Fibroblast of lung (primary cell): ENCODE data around the gene HSD17B12. TPM values are rescaled to one million over a fixed set of nuclear protein-coding genes. Genes with fewer than 3 reads are reported as not detected.
"Not testable (repeated sequence)": the region's sequence is repeated elsewhere in the genome, so short reads cannot be mapped to it uniquely, and the experiment has no call there.

Experiments used
- DNase-seq, 2 donors: peaks; one replicate each; pipeline versions ENCODE4 v3.0.0 to v3.0.0-alpha.2; 2010; ENCODE audit warnings: low read depth in 2 of 2
- H2AFZ ChIP-seq: 2 replicates; pipeline ENCODE4 v1.5.1; 2012; ENCODE audit warnings: low read length, control low read depth, inconsistent platforms
- H3K27ac ChIP-seq: 2 replicates; pipeline ENCODE4 v1.5.1; 2011; ENCODE audit warnings: low read length, control low read depth; ENCODE audit not compliant: insufficient read depth
- H3K27me3 ChIP-seq: 2 replicates; pipeline ENCODE4 v1.5.1; 2011; ENCODE audit warnings: mild to moderate bottlenecking, low read length; ENCODE audit not compliant: control insufficient read depth, insufficient read depth
- H3K36me3 ChIP-seq: 2 replicates; pipeline ENCODE4 v1.5.1; 2011; ENCODE audit warnings: low read length; ENCODE audit not compliant: control insufficient read depth, insufficient read depth
- H3K4me1 ChIP-seq: 2 replicates; pipeline ENCODE4 v1.5.1; 2011; ENCODE audit warnings: low read length; ENCODE audit not compliant: control insufficient read depth, insufficient read depth; ENCODE audit errors: extremely low read depth
- H3K4me2 ChIP-seq: 2 replicates; pipeline ENCODE4 v1.5.1; 2011; ENCODE audit warnings: low read length, control low read depth; ENCODE audit not compliant: insufficient read depth; ENCODE audit errors: extremely low read depth
- H3K4me3 ChIP-seq, 4 experiments: fragments of 200-600 bp in 1 of 4; sonication (generic) in 1 of 4; replicated peaks in 1 of 4; 2 replicates each; pipeline ENCODE4 v1.5.1; 2011 to 2016; ENCODE audit warnings: low read length in 4 of 4, low read depth in 3 of 4, mild to moderate bottlenecking in 3 of 4, control low read depth in 2 of 4, inconsistent platforms in 1 of 4, mixed read lengths in 1 of 4; ENCODE audit not compliant: insufficient read depth in 1 of 4; ENCODE audit errors: control extremely low read depth in 1 of 4
- H3K79me2 ChIP-seq: 2 replicates; pipeline ENCODE4 v1.5.1; 2012; ENCODE audit warnings: mild to moderate bottlenecking, low read length, inconsistent platforms; ENCODE audit not compliant: control insufficient read depth, insufficient read depth
- H3K9ac ChIP-seq: 2 replicates; pipeline ENCODE4 v1.5.1; 2011; ENCODE audit warnings: mild to moderate bottlenecking, low read length, control low read depth; ENCODE audit not compliant: insufficient read depth
- H3K9me3 ChIP-seq: 2 replicates; pipeline ENCODE4 v1.5.1; 2012; ENCODE audit warnings: low read depth, low read length; ENCODE audit not compliant: control insufficient read depth, insufficient read depth
- H4K20me1 ChIP-seq: 2 replicates; pipeline ENCODE4 v1.5.1; 2011; ENCODE audit warnings: low read length; ENCODE audit not compliant: control insufficient read depth, insufficient read depth; ENCODE audit errors: extremely low read depth
- CTCF ChIP-seq, 2 donors: IDR thresholded peaks in 1 of 2; conservative IDR thresholded peaks in 1 of 2; 1 replicate in 1 of 2; 2 replicates in 1 of 2; pipeline ENCODE4 v1.5.1; 2011 to 2012; ENCODE audit warnings: low read length in 2 of 2, control low read depth in 1 of 2, inconsistent platforms in 1 of 2, low read depth in 1 of 2, mild to moderate bottlenecking in 1 of 2
- EZH2 ChIP-seq: IDR thresholded peaks from 2 replicates; pipeline ENCODE4 v1.5.1; 2012; ENCODE audit warnings: low read length, control low read depth, mild to moderate bottlenecking; ENCODE audit errors: missing control alignments
- polyA plus RNA-seq, 2 donors: library from polyadenylated mRNA; depleted of rRNA in 1 of 2; stranded (reverse) in 1 of 2; unstranded in 1 of 2; fragments of >200 nt; gene quantifications; 2 replicates each; pipeline ENCODE4 v1.2.1, GENCODE V29; 2011 to 2012; ENCODE audit warnings: missing spikeins in 1 of 2
- total RNA-seq: library from RNA; depleted of rRNA; stranded (reverse); fragments of >200 nt; gene quantifications from 2 replicates; pipeline ENCODE4 v1.2.1, GENCODE V29; 2014

Gene HSD17B12
- total and polyA plus RNA-seq, 2 donors (not counting 1 experiment from before 2014, with no cell fraction given): 95.4 to 122 TPM

- H3K4me2 ChIP-seq: no peak overlapping the region
- H4K20me1 ChIP-seq: no peaks in the 10 kb centered on the region
- no peak overlapping the region for H3K9ac ChIP-seq
- no peaks in the 10 kb centered on the region for H3K4me1 ChIP-seq
- no peak overlapping the region for H3K4me3 ChIP-seq
- H3K27me3 ChIP-seq: peaks cover 5% of the 10 kb centered on the region
- no peak for DNase-seq
- H3K27ac ChIP-seq: no peak overlapping the region
- H3K36me3 ChIP-seq: no peaks in the 10 kb centered on the region
- TF ChIP-seq CTCF (conservative IDR thresholded peaks at IDR 0.05 in 1 of 2, IDR thresholded peaks at IDR 0.05 in 1 of 2; ENCODE audit: low read depth in 1 of 2, low read length in 2 of 2) (no peak), EZH2 (no peak)
- H3K9me3 ChIP-seq: no peaks in the 10 kb centered on the region
- no peak overlapping the region for H2AFZ ChIP-seq
- H3K79me2 ChIP-seq: no peaks in the 10 kb centered on the region
These were observed 16.2 kb upstream of the HSD17B12 start for GRCh38 chr11:43664295-43664694.

GRCh38 chr11:43671284-43671683, 9.3 kb upstream of the HSD17B12 start:
- not testable (repeated sequence) for H2AFZ ChIP-seq, H3K4me3 ChIP-seq, H4K20me1 ChIP-seq, H3K4me1 ChIP-seq, H3K9me3 ChIP-seq, H3K79me2 ChIP-seq, DNase-seq, H3K27ac ChIP-seq, H3K9ac ChIP-seq, H3K4me2 ChIP-seq, H3K36me3 ChIP-seq
- peaks cover 13% of the 10 kb centered on the region for H3K27me3 ChIP-seq

- no peaks in the 10 kb centered on the region for H3K4me1 ChIP-seq
- H3K36me3 ChIP-seq: no peaks in the 10 kb centered on the region
- no peak for DNase-seq
- no peaks in the 10 kb centered on the region for H4K20me1 ChIP-seq
- no peak overlapping the region for H2AFZ ChIP-seq
- H3K79me2 ChIP-seq: no peaks in the 10 kb centered on the region
- no peak overlapping the region for H3K4me3 ChIP-seq
- no peak overlapping the region for H3K27ac ChIP-seq
- TF ChIP-seq CTCF (conservative IDR thresholded peaks at IDR 0.05 in 1 of 2, IDR thresholded peaks at IDR 0.05 in 1 of 2; ENCODE audit: low read depth in 1 of 2, low read length in 2 of 2): no peak
- TF ChIP-seq EZH2: no peak
- H3K9ac ChIP-seq: no peak overlapping the region
- H3K27me3 ChIP-seq: peaks cover 9% of the 10 kb centered on the region
- H3K9me3 ChIP-seq: no peaks in the 10 kb centered on the region
- H3K4me2 ChIP-seq: no peak overlapping the region
These were observed 6.0 kb upstream of the HSD17B12 start for GRCh38 chr11:43674560-43674959.
